OCI-LY1 (cell line): ENCODE results near the gene DDX10.

Experiments
- H2AFZ ChIP-seq: fragments of 200-600 bp; sonication (generic), shearing (Covaris generic); 2 replicates; pipeline ENCODE4 v1.6.0; 2014; ENCODE audit warnings: antibody characterized with exemption, mild to moderate bottlenecking, low read length
- H3F3A ChIP-seq: fragments of 200-600 bp; sonication (generic), shearing (Covaris generic); 2 replicates; pipeline ENCODE4 v1.6.0; 2014; ENCODE audit warnings: mild to moderate bottlenecking, antibody characterized with exemption, low read length, moderate library complexity; ENCODE audit not compliant: insufficient read depth
- H3K27ac ChIP-seq: fragments of 200-600 bp; sonication (generic); 2 replicates; pipeline ENCODE4 v1.5.1; 2014; ENCODE audit warnings: low read length, mixed run types, mild to moderate bottlenecking, low read depth; ENCODE audit not compliant: poor library complexity, severe bottlenecking
- H3K27me3 ChIP-seq: fragments of 200-600 bp; sonication (generic); 2 replicates; pipeline ENCODE4 v1.6.0; 2014; ENCODE audit warnings: antibody characterized with exemption, mild to moderate bottlenecking, low read length, moderate library complexity; ENCODE audit not compliant: insufficient read depth
- H3K36me3 ChIP-seq: fragments of 200-600 bp; sonication (generic); 2 replicates; pipeline ENCODE4 v1.6.1; 2014; ENCODE audit warnings: mild to moderate bottlenecking, antibody characterized with exemption, low read length, moderate library complexity, mixed read lengths; ENCODE audit not compliant: insufficient read depth
- H3K4me1 ChIP-seq: fragments of 200-600 bp; sonication (generic); 2 replicates; pipeline ENCODE4 v1.5.1; 2014; ENCODE audit warnings: mild to moderate bottlenecking, low read length, moderate library complexity; ENCODE audit not compliant: insufficient read depth, severe bottlenecking
- H3K4me2 ChIP-seq: fragments of 200-600 bp; sonication (generic), shearing (Covaris generic); 2 replicates; pipeline ENCODE4 v1.6.1; 2014; ENCODE audit warnings: low read length
- H3K4me3 ChIP-seq: fragments of 200-600 bp; sonication (generic); 2 replicates; pipeline ENCODE4 v1.5.1; 2014; ENCODE audit warnings: low read length, low read depth, mild to moderate bottlenecking, mixed read lengths; ENCODE audit not compliant: poor library complexity, severe bottlenecking
- H3K79me2 ChIP-seq: fragments of 200-600 bp; shearing (Covaris generic); 2 replicates; pipeline ENCODE4 v1.6.1; 2016; ENCODE audit warnings: mixed run types, low read length, mixed read lengths; ENCODE audit not compliant: insufficient read depth
- H3K9ac ChIP-seq: fragments of 200-600 bp; sonication (generic), shearing (Covaris generic); 2 replicates; pipeline ENCODE4 v1.6.1; 2014; ENCODE audit warnings: mild to moderate bottlenecking, low read length, mixed read lengths
- H3K9me2 ChIP-seq: fragments of 200-600 bp; sonication (generic), shearing (Covaris generic); 2 replicates; pipeline ENCODE4 v1.6.1; 2014; ENCODE audit warnings: low read depth, mild to moderate bottlenecking, low read length, mixed read lengths
- H3K9me3 ChIP-seq: fragments of 200-600 bp; shearing (Covaris generic); 2 replicates; pipeline ENCODE4 v1.6.1; 2014; ENCODE audit warnings: low read length, mixed read lengths
- H4K20me1 ChIP-seq: fragments of 200-600 bp; sonication (generic), shearing (Covaris generic); 2 replicates; pipeline ENCODE4 v1.6.0; 2016; ENCODE audit warnings: mild to moderate bottlenecking, low read length; ENCODE audit not compliant: insufficient read depth
- CTCF ChIP-seq: fragments of 200-600 bp; sonication (generic), shearing (Covaris generic); IDR thresholded peaks from 2 replicates; pipeline ENCODE4 v1.5.1; 2017; ENCODE audit warnings: mild to moderate bottlenecking, antibody characterized with exemption, low read length, moderate library complexity, mixed read lengths
- EZH2 ChIP-seq: fragments of 200-600 bp; sonication (generic), shearing (Covaris generic); IDR thresholded peaks from 2 replicates; pipeline ENCODE4 v1.8.0; 2017; ENCODE audit warnings: borderline replicate concordance, mixed run types, mild to moderate bottlenecking, antibody characterized with exemption, low read length, moderate library complexity, mixed read lengths

Gene DDX10

GRCh38 chr11:108929241-108929640 is 264.4 kb downstream of the DDX10 start:
- H4K20me1 ChIP-seq: no peaks in the 10 kb centered on the region
- H3K4me3 ChIP-seq: no peak overlapping the region
- H2AFZ ChIP-seq: no peak overlapping the region
- H3K4me2 ChIP-seq: no peak overlapping the region
- H3F3A ChIP-seq: no peaks in the 10 kb centered on the region
- TF ChIP-seq EZH2 (no peak), CTCF (no peak)
- no peak overlapping the region for H3K27ac ChIP-seq
- H3K9ac ChIP-seq: no peak overlapping the region
- no peaks in the 10 kb centered on the region for H3K36me3 ChIP-seq
- H3K9me2 ChIP-seq: no peaks in the 10 kb centered on the region
- H3K9me3 ChIP-seq: no peaks in the 10 kb centered on the region
- H3K79me2 ChIP-seq: no peaks in the 10 kb centered on the region
- no peaks in the 10 kb centered on the region for H3K27me3 ChIP-seq
- no peaks in the 10 kb centered on the region for H3K4me1 ChIP-seq

- Histone ChIP-seq H3K27ac (no peak overlapping the region), H3K4me3 (no peak overlapping the region), H3K9me3 (no peaks in the 10 kb centered on the region), H3K9ac (no peak overlapping the region), H4K20me1 (no peaks in the 10 kb centered on the region), H3K27me3 (no peaks in the 10 kb centered on the region), H3F3A (no peaks in the 10 kb centered on the region), H3K36me3 (no peaks in the 10 kb centered on the region), H3K79me2 (no peaks in the 10 kb centered on the region), H2AFZ (no peak overlapping the region), H3K4me1 (no peaks in the 10 kb centered on the region), H3K4me2 (no peak overlapping the region), H3K9me2 (no peaks in the 10 kb centered on the region)
- TF ChIP-seq CTCF (no peak), EZH2 (no peak)
Measured at GRCh38 chr11:108931168-108931567, 266.3 kb downstream of the DDX10 start.

GRCh38 chr11:108933630-108934029 is 268.8 kb downstream of the DDX10 start:
- Histone ChIP-seq H3K9me2 (no peaks in the 10 kb centered on the region), H3K4me2 (no peak overlapping the region), H3K27ac (no peak overlapping the region)

More at GRCh38 chr11:108933630-108934029, 268.8 kb downstream of the DDX10 start:
- H2AFZ ChIP-seq: no peak overlapping the region
- no peaks in the 10 kb centered on the region for H3K36me3 ChIP-seq
- no peak for TF ChIP-seq CTCF
- no peak for TF ChIP-seq EZH2
- no peaks in the 10 kb centered on the region for H3K4me1 ChIP-seq
- H4K20me1 ChIP-seq: no peaks in the 10 kb centered on the region
- no peak overlapping the region for H3K4me3 ChIP-seq
- no peaks in the 10 kb centered on the region for H3K79me2 ChIP-seq
- H3K9me3 ChIP-seq: no peaks in the 10 kb centered on the region
- H3K27me3 ChIP-seq: no peaks in the 10 kb centered on the region
- no peak overlapping the region for H3K9ac ChIP-seq
- H3F3A ChIP-seq: no peaks in the 10 kb centered on the region
